Measurements from ENCODE around the gene ANKRD60. TPM values are rescaled to one million over a fixed set of nuclear protein-coding genes. Genes with fewer than 3 reads are reported as not detected.
A peak's percentile ranks its signal among the peaks of the same experiment; 100 is the strongest.

ANKRD60 gene
- total RNA-seq, 6 experiments from 2014 or later: not detected

DNA sequence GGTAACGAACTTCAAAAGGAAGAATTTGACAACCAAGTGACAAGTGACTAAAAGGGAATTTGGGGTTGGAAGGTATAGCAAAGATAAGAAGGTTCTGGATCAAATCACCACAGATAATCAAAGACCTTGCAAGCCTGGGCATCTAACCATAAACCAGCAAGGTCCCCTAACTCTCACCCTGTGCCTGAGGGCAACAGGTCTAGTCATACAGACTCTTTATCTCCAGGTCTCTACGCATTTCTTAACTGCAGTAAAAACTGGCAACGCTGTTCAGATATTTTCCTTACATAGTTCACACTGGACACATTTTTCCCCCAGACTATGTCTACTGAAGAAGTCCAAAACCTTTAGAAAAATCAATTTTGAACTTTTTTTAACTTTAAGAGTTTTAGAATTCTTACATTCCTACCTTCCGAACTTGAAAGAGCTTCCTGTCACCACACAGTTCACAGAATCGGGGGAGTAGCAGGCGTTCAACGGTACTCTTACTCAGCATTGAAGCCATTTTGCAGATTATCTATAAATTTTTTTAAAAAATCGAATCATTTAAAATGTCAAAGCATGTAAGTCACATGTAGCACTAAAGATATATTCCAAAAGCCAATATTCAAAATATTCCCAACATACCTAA is 23.0 kb upstream of the ANKRD60 start:
- Mint-ChIP-seq H3K4me3 (no peak overlapping the region), H3K27me3 (ENCODE audit: insufficient read depth) (peaks cover 2% of the 10 kb centered on the region), H3K4me1 (ENCODE audit: low read depth) (peaks cover 32% of the 10 kb centered on the region), H3K36me3 (ENCODE audit: low read depth) (peaks cover 17% of the 10 kb centered on the region), H3K9me3 (no peaks in the 10 kb centered on the region), H3K27ac (peak overlapping the region; percentile 76)
- TF ChIP-seq, protein P1, sequence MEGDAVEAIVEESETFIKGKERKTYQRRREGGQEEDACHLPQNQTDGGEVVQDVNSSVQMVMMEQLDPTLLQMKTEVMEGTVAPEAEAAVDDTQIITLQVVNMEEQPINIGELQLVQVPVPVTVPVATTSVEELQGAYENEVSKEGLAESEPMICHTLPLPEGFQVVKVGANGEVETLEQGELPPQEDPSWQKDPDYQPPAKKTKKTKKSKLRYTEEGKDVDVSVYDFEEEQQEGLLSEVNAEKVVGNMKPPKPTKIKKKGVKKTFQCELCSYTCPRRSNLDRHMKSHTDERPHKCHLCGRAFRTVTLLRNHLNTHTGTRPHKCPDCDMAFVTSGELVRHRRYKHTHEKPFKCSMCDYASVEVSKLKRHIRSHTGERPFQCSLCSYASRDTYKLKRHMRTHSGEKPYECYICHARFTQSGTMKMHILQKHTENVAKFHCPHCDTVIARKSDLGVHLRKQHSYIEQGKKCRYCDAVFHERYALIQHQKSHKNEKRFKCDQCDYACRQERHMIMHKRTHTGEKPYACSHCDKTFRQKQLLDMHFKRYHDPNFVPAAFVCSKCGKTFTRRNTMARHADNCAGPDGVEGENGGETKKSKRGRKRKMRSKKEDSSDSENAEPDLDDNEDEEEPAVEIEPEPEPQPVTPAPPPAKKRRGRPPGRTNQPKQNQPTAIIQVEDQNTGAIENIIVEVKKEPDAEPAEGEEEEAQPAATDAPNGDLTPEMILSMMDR (IDR thresholded peaks at IDR 0.05): no peak
- DNase-seq: no peak

DNA sequence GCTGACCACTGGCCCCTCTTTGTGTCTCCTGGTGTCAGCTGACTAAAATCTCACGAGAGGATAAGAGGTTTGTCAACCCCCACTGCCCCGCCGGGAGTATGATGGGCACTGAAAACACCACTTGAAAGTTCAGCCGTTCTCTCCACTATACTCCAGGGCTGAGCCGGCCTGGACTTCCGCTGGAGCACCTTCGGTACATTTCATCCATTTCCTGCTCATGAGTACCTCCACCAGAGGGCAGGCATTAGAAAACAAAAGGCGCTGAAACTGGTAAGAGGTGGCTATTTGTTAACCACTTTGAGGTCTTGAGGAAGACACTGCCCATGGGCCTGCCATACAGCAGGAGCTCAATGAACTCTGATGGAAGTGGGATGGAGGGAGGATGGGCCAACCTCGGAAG is 17.9 kb upstream of the ANKRD60 start:
- H3K27me3 Mint-ChIP-seq (ENCODE audit: insufficient read depth): peaks cover 2% of the 10 kb centered on the region
- peaks cover 34% of the 10 kb centered on the region for H3K4me1 Mint-ChIP-seq (ENCODE audit: low read depth)
- no peak overlapping the region for H3K27ac Mint-ChIP-seq
- no peak for DNase-seq
- TF ChIP-seq, protein P1 (IDR thresholded peaks at IDR 0.05): peak; percentile 70
- peaks cover 36% of the 10 kb centered on the region for H3K36me3 Mint-ChIP-seq (ENCODE audit: low read depth)
- no peak overlapping the region for H3K4me3 Mint-ChIP-seq
- no peaks in the 10 kb centered on the region for H3K9me3 Mint-ChIP-seq

DNA sequence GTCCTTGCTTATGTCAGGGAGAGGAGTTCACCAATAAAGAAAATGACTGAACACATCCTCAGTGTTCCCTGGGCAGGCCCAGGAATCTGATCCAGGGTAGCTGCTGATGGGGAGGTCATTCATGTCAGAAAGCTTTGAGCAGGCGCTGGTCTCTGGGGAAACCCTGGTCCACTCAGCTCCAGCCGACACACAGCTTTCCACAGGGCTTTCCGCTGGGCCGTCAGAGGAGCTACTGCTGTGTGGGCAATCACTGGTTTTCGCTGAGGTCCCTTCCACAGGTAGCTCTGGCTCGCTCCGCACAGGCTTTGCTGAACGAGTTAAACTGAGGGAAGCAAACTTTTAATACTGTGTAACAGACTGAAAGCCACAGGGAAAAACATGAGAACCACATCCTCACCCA is 17.5 kb upstream of the ANKRD60 start:
- Mint-ChIP-seq H3K4me3 (no peak overlapping the region), H3K36me3 (ENCODE audit: low read depth) (peaks cover 36% of the 10 kb centered on the region), H3K4me1 (ENCODE audit: low read depth) (peaks cover 30% of the 10 kb centered on the region), H3K27ac (no peak overlapping the region), H3K27me3 (ENCODE audit: insufficient read depth) (peaks cover 2% of the 10 kb centered on the region), H3K9me3 (no peaks in the 10 kb centered on the region)
- no peak for DNase-seq
- TF ChIP-seq, protein P1 (IDR thresholded peaks at IDR 0.05): no peak

DNA sequence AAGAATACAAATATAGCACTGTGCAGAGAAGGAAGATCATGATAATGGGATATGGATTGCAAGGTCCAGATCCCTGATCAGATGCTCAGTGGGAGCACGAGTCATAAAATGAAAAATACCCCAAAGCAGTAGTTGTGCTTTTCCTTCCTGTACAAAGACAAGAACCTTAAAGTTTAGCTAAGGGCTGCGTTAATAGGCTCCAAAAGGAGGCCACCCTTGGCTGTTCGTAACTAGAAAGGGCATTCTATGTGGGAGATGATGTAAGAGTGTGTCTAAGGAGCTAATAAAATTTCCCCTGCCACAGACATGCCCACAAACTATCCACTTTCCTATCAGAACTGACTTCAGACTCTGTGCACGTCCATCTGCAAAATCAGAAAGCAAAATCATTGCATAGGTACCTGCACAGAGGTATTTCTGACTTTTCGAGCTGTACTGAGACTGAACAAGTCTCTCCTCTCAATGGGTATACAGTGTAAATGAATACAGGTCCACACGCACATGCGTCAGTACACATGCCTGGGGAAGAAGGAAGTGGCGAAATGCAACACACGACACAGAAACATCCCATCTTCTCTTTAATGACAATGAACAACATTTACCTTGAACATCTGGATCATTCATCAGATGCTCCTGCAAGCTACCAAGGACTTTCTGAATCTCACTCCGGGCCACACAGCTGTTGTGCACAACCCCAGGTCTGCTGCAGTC is 16.9 kb upstream of the ANKRD60 start:
- Mint-ChIP-seq H3K27ac (no peak overlapping the region), H3K9me3 (no peaks in the 10 kb centered on the region), H3K27me3 (ENCODE audit: insufficient read depth) (peaks cover 2% of the 10 kb centered on the region), H3K36me3 (ENCODE audit: low read depth) (peaks cover 35% of the 10 kb centered on the region), H3K4me3 (no peak overlapping the region), H3K4me1 (ENCODE audit: low read depth) (peaks cover 25% of the 10 kb centered on the region)
- no peak for DNase-seq
- TF ChIP-seq, protein P1 (IDR thresholded peaks at IDR 0.05): no peak

DNA sequence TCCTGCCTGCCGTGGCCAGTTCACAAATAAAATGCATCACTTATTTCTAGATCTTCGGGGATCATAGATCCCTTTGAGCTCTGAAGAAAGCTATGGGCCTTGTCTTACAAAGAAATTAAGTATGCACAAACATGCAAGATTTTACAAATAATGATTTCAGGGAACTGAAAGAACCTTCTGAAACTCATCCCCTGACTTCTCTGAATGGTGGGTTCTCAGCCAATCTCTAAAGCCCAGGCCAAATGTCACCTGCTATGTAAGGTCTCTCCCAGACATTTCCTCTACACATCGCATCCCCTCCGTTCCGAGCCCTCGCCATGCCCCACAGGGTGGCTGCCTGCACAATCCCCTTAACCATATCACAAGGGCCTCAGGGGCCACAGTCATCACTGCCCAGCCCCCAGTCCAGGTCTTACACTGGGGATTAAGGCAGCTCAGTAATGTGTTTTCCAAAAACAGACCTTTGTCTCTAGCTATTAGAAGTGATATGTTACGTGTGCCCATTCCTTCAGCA is 16.1 kb upstream of the ANKRD60 start:
- Mint-ChIP-seq H3K4me1 (ENCODE audit: low read depth) (peaks cover 24% of the 10 kb centered on the region), H3K27me3 (ENCODE audit: insufficient read depth) (peaks cover 2% of the 10 kb centered on the region), H3K4me3 (no peak overlapping the region), H3K36me3 (ENCODE audit: low read depth) (peaks cover 29% of the 10 kb centered on the region), H3K27ac (no peak overlapping the region), H3K9me3 (no peaks in the 10 kb centered on the region)
- TF ChIP-seq, protein P1 (IDR thresholded peaks at IDR 0.05): no peak
- DNase-seq: no peak

All from HFFc6 (cell line).